NCI-H128 (cell line): Measurements from ENCODE around the gene MYL5.
A peak's percentile ranks its signal among the peaks of the same experiment; 100 is the strongest.
"Not testable (repeated sequence)": the region's sequence is repeated elsewhere in the genome, so short reads cannot be mapped to it uniquely, and the experiment has no call there.

Source experiments
- DNase-seq: peaks from one replicate; lab custom pipeline; 2025; ENCODE audit not compliant: unreplicated experiment; lab: John Stamatoyannopoulos, UW

Gene MYL5, protein sequence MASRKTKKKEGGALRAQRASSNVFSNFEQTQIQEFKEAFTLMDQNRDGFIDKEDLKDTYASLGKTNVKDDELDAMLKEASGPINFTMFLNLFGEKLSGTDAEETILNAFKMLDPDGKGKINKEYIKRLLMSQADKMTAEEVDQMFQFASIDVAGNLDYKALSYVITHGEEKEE

DNA sequence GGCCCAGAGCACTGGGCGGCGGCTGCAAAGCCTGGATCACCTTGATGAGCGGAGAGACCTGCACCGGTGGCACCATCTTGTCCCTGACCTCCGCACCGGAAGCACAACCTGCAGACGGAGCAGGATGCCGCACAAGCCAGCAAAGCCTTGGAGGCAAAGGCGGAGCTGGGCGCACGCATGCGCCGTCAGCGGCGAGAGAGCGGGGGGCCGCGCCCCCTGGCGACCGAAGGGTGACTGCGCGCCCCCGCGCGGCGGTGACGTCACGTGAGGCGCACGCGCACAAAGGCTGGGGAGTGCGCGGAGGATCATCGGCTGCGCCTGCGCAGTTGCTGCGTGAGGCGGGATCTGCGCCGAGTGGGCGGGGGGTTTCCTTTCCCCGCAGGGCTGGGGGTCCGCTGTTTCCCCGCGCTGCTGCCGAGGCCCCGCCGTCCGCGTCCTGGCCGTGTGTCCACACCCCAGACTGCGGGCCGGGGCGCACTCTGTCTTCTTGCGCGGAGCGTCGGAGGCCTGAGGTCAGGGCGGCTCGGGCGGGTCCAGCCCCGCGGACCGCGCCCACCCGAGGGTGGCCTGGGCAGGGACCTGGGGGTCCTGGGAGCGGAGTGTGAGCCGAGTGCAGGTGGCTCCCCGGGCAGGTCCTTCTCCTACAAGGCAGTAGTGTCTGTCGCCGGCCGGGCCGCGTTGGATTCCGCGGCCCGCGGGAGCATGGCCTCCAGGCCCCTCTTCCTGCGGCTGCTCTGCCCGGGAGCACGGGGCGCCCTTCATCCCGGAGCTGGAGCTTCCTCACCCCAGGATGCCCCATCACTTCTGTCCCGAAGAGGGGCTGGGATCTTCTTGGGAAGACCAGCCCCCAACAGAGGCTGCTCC lies at the start of gene MYL5, which contains the start of gene ATP5ME:
Gene MYL5, plus strand, starts transcription at position 371 of the 864 bp plus-strand sequence. CDS start 3,485 bp downstream, outside the sequence.
Gene ATP5ME, minus strand, starts transcription at position 105 of the 864 bp plus-strand sequence. Its CDS starts 29 bp downstream, at position 76.
- DNase-seq: peak; percentile 78

DNA sequence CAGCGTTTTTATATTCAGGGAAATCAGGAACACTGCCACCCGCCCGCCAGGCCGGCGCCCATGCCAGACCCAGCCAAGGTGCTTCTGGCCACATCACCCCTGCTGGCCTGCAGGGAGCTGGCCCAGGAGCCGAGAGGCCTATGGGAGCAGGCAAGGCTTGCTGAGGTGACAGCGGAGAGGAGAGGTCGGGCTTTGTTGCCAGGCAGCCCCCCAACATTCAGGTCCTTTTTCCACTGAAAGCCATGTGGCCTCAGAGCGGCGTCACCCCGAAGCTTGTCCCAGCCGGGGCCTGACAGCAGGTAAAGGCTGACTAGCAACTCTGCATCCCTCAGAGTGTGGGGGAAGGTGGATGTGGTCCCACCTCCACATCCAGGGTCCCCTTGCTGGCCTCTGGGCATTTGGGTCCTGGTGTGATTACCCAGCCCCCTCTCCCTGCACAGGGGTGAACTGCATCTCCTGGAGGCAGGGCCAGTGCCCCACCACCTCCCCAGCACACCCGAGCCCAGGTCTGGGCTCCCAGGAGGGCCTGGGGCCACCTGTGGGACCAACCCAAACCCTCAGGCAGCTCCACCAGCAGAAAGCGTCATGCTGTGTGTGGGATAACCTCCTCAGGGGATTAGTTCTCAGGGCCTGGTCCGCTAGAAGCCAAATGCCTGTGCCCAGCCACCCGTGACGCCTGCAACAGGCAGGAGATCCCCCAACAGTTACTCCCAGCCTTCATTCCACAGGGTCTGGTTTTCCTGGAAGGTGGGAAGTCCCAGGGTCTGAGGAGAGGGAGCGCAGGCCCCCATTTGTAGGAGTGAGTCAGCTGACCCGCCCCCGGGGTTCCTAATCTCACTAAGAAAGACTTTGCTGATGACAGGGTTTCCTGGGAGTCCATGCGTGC lies 49.4 kb upstream of the MYL5 start, which contains the start of gene PDE6B:
Gene PDE6B, plus strand, starts transcription at position 869 of the 886 bp plus-strand sequence. CDS start 54 bp downstream, outside the sequence.
- DNase-seq: no peak

GRCh38 chr4:625631-626161 lies 48.6 kb upstream of the MYL5 start:
- DNase-seq: no peak

GRCh38 chr4:626201-627091 lies 47.9 kb upstream of the MYL5 start:
- DNase-seq: no peak

DNA sequence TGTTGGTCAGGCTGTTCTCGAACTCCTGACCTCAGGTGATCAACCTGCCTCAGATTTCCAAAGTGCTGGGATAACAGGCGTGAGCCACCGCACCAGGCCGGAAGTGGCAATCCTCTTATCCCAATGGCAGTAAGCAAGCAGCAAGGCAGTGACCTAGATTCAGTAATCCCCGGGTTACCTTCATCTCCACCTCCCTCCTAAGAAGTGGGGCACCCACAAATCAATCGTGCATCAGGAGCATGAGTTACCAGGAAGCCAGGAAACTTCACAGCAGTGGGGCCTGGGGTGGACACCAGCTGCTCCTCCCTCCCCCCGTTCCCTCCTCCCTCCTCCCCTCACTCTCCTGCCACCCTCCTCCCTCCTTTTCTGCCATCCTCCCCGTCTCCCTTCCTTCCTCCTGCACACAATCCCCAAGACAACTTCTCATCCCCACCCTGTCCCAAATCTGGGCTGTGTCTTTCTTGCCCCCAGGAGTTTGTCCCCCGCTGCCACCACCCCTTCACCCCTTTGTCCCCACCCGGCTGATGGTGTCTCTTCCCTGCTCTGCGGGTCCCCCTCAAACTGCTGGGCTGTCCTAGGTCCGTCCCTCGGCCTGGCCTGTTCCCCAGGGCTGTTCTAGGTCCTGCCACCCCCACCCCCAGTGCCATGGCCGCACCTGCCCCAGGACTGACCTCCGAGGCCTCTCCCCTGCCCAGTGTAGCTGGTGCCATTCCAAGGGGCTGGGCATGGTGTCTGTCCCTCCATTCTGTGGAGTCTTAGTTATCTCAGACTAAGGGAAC lies 46.8 kb upstream of the MYL5 start:
- DNase-seq: no peak

- DNase-seq: no peak
Observed at GRCh38 chr4:628311-628741, 46.0 kb upstream of the MYL5 start.

GRCh38 chr4:628821-629635 lies 45.3 kb upstream of the MYL5 start:
- DNase-seq: no peak

GRCh38 chr4:629636-629914 lies 44.8 kb upstream of the MYL5 start:
- DNase-seq: no peak

GRCh38 chr4:629915-630641 lies 44.3 kb upstream of the MYL5 start:
- no peak for DNase-seq

DNA sequence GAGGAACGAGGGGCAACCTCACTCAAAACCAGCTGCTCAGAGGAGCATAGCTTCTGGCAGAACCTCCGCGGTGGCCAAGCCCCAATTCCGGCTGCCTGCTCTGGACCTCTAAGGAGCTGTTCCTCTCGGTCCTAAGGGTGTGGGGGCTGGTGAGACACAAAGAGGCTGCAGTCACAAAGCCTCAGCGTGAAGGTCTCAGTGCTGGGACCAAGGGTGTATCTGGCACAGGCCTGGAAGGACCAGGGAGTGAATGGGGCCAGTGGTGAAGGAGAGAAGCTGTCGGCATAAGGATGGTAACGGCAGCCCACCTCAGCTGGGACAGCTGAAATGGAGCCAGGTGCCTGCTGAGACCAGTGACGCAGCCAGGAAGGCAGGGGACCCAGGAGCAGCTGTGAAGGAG lies 43.7 kb upstream of the MYL5 start:
- no peak for DNase-seq

DNA sequence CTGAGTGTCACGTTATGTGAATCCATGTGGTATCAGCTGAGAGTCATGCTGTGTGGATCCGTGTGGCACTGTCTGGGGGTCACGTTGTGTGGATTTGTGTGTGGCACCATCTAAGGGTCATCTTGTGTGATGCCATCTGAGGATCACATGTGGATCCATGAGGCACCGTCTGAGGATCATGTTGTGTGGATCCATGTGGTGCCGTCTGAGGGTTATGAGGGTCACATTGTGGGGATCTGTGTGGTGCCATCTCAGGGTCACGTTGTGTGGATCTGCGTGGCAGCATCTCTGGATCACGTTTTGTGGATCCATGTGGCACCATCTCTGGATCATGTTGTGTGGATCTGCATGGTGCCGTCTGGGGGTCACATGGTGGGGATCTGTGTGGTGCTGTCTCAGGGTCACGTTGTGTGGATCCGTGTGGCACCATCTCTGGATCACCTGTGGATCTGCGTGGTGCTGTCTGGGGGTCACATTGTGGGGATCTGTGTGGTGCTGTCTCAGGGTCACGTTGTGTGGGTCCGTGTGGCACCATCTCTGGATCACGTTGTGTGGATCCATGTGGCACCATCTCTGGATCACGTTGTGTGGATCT lies 42.0 kb upstream of the MYL5 start:
- DNase-seq: no peak

DNA sequence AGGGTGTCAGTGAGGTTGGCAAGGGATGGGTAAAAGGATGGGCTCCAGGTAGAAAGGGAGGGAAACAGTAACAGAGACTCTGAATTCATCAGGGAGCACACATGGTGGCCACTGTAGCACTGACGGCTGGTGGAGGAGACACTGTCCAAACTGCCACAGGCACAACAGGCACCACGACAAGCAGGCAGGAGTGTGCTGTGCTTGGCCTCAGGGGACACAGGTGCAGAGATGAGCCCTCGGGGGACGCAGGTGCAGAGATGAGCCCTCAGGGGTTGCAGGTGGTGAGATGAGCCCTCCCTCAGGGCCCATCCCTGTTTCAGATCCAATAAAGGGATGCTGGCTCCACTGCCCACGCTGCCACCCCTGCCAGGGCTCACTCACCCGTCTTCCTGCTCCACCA lies 41.4 kb upstream of the MYL5 start:
- no peak for DNase-seq

DNA sequence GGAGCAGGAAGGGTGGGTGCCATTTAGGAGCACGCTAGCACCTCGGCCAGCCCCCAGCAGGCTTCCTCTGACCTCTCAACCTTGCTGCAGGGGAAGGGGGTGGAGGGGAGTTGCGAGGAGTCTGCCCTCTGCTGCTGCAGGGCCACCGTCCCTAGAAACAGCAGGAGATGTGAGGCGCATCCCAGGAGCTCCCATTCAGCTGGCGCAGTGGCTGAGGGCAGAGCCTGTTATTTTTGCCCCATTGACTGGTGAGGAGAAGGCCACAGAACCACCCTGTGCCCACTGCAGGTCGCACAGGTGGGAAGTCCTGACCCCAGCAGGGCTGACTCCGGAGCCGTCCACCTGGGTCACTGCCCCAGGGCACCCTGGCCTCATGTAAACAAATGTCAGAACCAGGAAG lies 40.9 kb upstream of the MYL5 start:
- no peak for DNase-seq

GRCh38 chr4:633976-634598 lies 40.3 kb upstream of the MYL5 start:
- no peak for DNase-seq

DNA sequence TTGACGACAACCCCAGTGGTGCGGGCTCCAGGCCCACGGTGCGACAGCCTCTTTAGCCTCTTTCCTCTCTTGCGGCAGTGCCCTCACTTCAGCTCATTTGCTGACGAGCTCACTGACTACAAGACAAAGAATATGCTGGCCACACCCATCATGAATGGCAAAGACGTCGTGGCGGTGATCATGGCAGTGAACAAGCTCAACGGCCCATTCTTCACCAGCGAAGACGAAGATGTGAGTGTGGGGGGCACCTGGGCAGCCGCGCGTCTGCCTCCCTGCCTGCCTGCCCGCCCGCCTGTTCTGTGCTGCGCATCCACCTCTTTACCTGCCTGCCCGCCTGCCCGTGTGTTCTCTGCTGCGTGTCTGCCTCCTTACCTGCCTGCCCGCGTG lies 39.8 kb upstream of the MYL5 start:
- DNase-seq: no peak

DNA sequence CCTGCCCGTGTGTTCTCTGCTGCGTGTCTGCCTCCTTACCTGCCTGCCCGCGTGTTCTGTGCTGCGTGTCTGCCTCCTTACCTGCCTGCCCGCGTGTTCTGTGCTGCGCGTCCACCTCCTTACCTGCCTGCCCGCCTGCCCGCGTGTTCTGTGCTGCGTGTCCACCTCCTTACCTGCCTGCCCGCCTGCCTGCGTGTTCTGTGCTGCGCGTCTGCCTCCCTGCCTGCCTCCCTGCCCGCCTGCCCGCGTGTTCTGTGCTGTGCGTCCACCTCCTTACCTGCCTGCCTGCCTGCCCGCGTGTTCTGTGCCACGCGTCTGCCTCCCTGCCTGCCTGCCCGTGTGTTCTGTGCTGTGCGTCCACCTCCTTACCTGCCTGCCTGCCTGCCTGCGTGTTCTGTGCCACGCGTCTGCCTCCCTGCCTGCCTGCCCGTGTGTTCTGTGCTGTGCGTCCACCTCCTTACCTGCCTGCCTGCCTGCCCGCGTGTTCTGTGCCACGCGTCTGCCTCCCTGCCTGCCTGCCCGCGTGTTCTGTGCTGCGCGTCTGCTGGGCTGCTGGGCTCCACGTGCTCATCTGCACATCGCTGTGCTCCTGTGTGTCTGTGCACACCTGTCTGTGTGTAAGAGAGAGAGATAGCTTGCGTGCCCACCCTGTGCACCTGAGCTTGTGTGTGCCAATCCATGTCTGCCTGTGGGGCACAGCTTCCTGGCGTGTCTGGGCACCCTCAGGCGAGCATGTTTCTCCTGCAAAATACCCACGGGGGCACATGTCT lies 39.1 kb upstream of the MYL5 start:
- not testable (repeated sequence) for DNase-seq
